A673 (cell line): ENCODE measurements around the gene ARHGEF7. TPM values are rescaled to one million over a fixed set of nuclear protein-coding genes. Genes with fewer than 3 reads are reported as not detected.
A peak's percentile ranks its signal among the peaks of the same experiment; 100 is the strongest.

Source experiments
- BruUV-seq: library from RNA; stranded (reverse); fragments of 400-500 nt; replicated peaks from 2 replicates; lab custom pipeline; 2021; lab: Mats Ljungman, UMichigan
- CTCF ChIA-PET: fragments of 300-600 bp; sonication (Branson Sonifier 250); formaldehyde crosslinking; loops from one replicate; lab custom pipeline; 2022; ENCODE audit warnings: antibody characterized with exemption; lab: Charles Lee
- POLR2A ChIA-PET: fragments of 300-600 bp; sonication (Branson Sonifier 250); formaldehyde crosslinking; loops from one replicate; lab custom pipeline; 2022; ENCODE audit warnings: antibody characterized with exemption; ENCODE audit not compliant: low non-redundant PET; lab: Charles Lee
- DNase-seq: peaks from one replicate; pipeline ENCODE4 v3.0.0-alpha.2; 2015; ENCODE audit warnings: low spot score
- H3K27ac ChIP-seq: fragments of 200-600 bp; sonication (generic); 2 replicates; pipeline ENCODE4 v1.5.1; 2016; ENCODE audit warnings: mixed run types, low read depth, mild to moderate bottlenecking, mixed read lengths, antibody characterized with exemption, low read length; ENCODE audit not compliant: poor library complexity, severe bottlenecking
- H3K27me3 ChIP-seq: fragments of 200-600 bp; sonication (generic); replicated peaks from 2 replicates; pipeline ENCODE4 v1.6.1; 2017; ENCODE audit warnings: mixed run types, low read depth, mild to moderate bottlenecking, mixed read lengths, antibody characterized with exemption, low read length; ENCODE audit not compliant: insufficient read depth, poor library complexity
- H3K36me3 ChIP-seq: fragments of 200-600 bp; sonication (generic); 2 replicates; pipeline ENCODE4 v1.6.1; 2016; ENCODE audit warnings: mixed run types, mild to moderate bottlenecking, mixed read lengths, antibody characterized with exemption, low read length; ENCODE audit not compliant: insufficient read depth, poor library complexity, severe bottlenecking
- H3K4me1 ChIP-seq: fragments of 200-600 bp; sonication (generic); 2 replicates; pipeline ENCODE4 v1.6.1; 2017; ENCODE audit warnings: mixed run types, mild to moderate bottlenecking, mixed read lengths, antibody characterized with exemption, low read length; ENCODE audit not compliant: insufficient read depth, poor library complexity, severe bottlenecking
- H3K4me3 ChIP-seq: fragments of 200-600 bp; sonication (generic); 2 replicates; pipeline ENCODE4 v1.5.1; 2016; ENCODE audit warnings: low read depth, mixed run types, mild to moderate bottlenecking, mixed read lengths, low read length; ENCODE audit not compliant: poor library complexity, severe bottlenecking
- H3K9me3 ChIP-seq: fragments of 200-600 bp; sonication (generic); 2 replicates; pipeline ENCODE4 v1.6.1; 2016; ENCODE audit warnings: mixed run types, low read depth, mild to moderate bottlenecking, mixed read lengths, antibody characterized with exemption, low read length; ENCODE audit not compliant: poor library complexity, severe bottlenecking
- EZH2 ChIP-seq: fragments of 200-600 bp; sonication (generic); IDR thresholded peaks from 2 replicates; pipeline ENCODE4 v1.6.1; 2017; ENCODE audit warnings: borderline replicate concordance, low read depth, mild to moderate bottlenecking, mixed read lengths, antibody characterized with exemption, low read length; ENCODE audit not compliant: poor library complexity, severe bottlenecking
- intact Hi-C: fragments of 100-400 bp; cut with micrococcal nuclease; formaldehyde crosslinking; loops from one replicate; pipeline ENCODE4 v1.10.0; 2022; ENCODE audit not compliant: unreplicated experiment
- total RNA-seq: library from RNA; stranded (reverse); gene quantifications from 2 replicates; pipeline ENCODE4 v1.2.3, GENCODE V29; 2021
- TF ChIP-seq, protein P1 (sequence below): fragments of 300-800, 200-600 bp; sonication (generic); conservative IDR thresholded peaks from 2 replicates; pipeline ENCODE4 v1.5.1; 2017; ENCODE audit warnings: low read depth, mild to moderate bottlenecking, antibody characterized with exemption, low read length, moderate library complexity, mixed read lengths

The ARHGEF7 gene
- total RNA-seq, 1 experiment from 2014 or later, result 39.9 TPM

DNA sequence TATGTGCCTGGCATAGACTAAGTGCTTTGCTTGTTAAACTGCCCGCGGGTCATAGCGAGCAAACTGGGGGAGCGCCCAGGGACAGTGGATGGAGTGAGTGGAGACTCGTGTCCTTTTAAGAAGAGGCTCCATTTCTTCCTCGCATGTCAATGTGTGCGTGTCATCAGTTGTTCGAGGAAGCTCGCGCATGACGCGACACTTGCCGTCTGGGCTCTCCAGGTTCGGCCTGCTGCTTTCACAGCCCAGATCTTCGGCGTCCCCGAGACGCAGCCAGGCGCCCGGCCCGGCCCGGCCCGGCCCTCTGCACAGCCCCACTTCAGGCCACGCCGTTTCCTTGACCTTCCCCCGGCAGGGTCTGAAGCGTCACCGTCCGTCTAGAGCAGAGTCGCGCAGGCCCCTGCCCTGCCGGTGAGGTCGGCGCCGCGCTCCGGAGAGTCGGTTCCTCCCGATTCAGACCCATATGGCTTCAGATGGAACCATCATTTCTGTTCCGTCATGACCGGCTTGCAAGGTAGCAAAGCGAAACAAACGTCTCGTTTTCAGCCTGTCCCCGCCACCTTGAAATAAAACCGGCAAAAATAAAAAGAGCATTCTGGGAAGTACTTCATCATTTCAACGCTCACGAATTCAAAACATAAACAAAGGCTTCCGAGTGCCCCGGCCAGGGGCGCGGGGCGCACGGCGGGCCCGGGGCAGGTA is 599 bp upstream of the ARHGEF7 start:
- TF ChIP-seq, protein P1, sequence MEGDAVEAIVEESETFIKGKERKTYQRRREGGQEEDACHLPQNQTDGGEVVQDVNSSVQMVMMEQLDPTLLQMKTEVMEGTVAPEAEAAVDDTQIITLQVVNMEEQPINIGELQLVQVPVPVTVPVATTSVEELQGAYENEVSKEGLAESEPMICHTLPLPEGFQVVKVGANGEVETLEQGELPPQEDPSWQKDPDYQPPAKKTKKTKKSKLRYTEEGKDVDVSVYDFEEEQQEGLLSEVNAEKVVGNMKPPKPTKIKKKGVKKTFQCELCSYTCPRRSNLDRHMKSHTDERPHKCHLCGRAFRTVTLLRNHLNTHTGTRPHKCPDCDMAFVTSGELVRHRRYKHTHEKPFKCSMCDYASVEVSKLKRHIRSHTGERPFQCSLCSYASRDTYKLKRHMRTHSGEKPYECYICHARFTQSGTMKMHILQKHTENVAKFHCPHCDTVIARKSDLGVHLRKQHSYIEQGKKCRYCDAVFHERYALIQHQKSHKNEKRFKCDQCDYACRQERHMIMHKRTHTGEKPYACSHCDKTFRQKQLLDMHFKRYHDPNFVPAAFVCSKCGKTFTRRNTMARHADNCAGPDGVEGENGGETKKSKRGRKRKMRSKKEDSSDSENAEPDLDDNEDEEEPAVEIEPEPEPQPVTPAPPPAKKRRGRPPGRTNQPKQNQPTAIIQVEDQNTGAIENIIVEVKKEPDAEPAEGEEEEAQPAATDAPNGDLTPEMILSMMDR, result no peak
- peak; percentile 95 for TF ChIP-seq EZH2
- peaks cover 92% of the 10 kb centered on the region for H3K27me3 ChIP-seq
- no peaks in the 10 kb centered on the region for H3K36me3 ChIP-seq
- CTCF ChIA-PET, result no interaction called here
- no peaks in the 10 kb centered on the region for H3K9me3 ChIP-seq
- H3K27ac ChIP-seq, result no peak overlapping the region
- H3K4me3 ChIP-seq, result peak overlapping the region; percentile 33
- intact Hi-C loops, result no loop called here
- BruUV-seq, result no TSS peak
- DNase-seq, result no peak
- H3K4me1 ChIP-seq, result no peaks in the 10 kb centered on the region
- POLR2A ChIA-PET, result no interaction called here

DNA sequence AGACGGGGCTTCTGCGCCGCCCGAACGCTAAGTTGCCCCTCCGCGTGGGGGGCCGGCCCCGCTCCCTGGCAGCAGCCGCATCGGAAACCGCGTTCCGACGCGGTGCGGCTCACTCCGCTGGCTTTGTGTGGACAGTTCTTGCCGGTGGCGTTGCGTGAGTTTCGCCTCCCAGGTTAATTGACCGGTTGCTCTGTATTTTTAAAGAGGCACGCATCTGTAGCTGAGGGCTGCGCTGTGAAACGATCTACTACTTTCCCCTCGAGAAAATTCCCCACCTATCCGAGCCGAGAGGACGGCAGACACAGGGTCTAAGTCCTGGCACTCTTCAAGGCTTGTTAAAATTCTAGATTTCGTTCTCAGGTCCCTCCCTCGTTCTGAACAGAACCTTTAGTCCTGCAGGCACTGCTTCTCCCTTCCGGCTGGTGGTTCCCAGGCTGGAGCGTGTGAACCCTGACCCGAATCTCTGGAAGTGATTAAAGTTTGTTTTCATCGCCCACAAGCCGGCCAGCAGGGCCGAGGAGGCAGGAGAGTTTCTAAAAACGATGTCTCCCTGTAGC is 933 bp downstream of the ARHGEF7 start:
- ChIA-PET CTCF (no interaction called here), POLR2A (no interaction called here)
- no TSS peak for BruUV-seq
- H3K4me1 ChIP-seq, result no peaks in the 10 kb centered on the region
- peak; percentile 5 for DNase-seq
- peaks cover 90% of the 10 kb centered on the region for H3K27me3 ChIP-seq
- intact Hi-C loops, result no loop called here
- TF ChIP-seq, protein P1, result no peak
- TF ChIP-seq EZH2, result peak; percentile 90
- no peaks in the 10 kb centered on the region for H3K9me3 ChIP-seq
- H3K4me3 ChIP-seq, result no peak overlapping the region
- H3K27ac ChIP-seq, result no peak overlapping the region
- H3K36me3 ChIP-seq, result no peaks in the 10 kb centered on the region

DNA sequence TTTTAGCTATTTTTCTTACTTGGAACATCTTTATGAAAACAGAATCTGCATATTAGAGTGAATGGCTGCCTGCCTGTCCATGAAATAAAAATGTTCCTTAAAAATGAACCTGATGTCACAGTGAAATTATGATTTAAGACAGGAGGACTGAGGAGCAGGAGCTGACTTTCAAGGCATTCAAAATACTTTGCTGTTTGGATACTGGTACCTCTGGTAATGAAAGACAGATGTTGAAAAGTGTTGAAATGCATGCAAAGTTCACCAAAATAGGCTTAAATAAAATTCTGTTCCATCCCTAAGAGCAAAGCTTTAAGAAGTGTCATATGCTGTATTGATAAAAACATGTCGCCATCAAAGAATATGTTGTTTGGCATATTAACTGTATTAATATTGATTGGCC is 1.7 kb downstream of the ARHGEF7 start:
- intact Hi-C loops, result no loop called here
- Histone ChIP-seq H3K4me1 (no peaks in the 10 kb centered on the region), H3K36me3 (no peaks in the 10 kb centered on the region), H3K9me3 (no peaks in the 10 kb centered on the region), H3K4me3 (no peak overlapping the region), H3K27ac (no peak overlapping the region), H3K27me3 (peaks cover 85% of the 10 kb centered on the region)
- POLR2A ChIA-PET, result no interaction called here
- no peak for DNase-seq
- TF ChIP-seq EZH2, result no peak
- TF ChIP-seq, protein P1, result no peak
- CTCF ChIA-PET, result no interaction called here
- no TSS peak for BruUV-seq
